HL-60 (cell line): ENCODE results near the gene BSND.

Experiments used
- CTCF ChIP-seq: IDR thresholded peaks from one replicate; pipeline ENCODE4 v1.5.1; 2011; ENCODE audit warnings: low read length, control low read depth, inconsistent platforms; ENCODE audit not compliant: insufficient read depth
- GABPA ChIP-seq: IDR thresholded peaks from 2 replicates; pipeline ENCODE4 v1.6.1; 2012; ENCODE audit warnings: low read depth
- POLR2AphosphoS5 ChIP-seq: IDR thresholded peaks from 2 replicates; pipeline ENCODE4 v1.6.1; 2012; ENCODE audit warnings: low read depth
- TF ChIP-seq, protein P1 (sequence below): IDR thresholded peaks from 2 replicates; pipeline ENCODE4 v1.6.1; 2012; ENCODE audit warnings: low read depth; ENCODE audit not compliant: insufficient replicate concordance

GRCh38 chr1:55000110-55001085, 1.7 kb downstream of the BSND start:
- TF ChIP-seq, protein P1, sequence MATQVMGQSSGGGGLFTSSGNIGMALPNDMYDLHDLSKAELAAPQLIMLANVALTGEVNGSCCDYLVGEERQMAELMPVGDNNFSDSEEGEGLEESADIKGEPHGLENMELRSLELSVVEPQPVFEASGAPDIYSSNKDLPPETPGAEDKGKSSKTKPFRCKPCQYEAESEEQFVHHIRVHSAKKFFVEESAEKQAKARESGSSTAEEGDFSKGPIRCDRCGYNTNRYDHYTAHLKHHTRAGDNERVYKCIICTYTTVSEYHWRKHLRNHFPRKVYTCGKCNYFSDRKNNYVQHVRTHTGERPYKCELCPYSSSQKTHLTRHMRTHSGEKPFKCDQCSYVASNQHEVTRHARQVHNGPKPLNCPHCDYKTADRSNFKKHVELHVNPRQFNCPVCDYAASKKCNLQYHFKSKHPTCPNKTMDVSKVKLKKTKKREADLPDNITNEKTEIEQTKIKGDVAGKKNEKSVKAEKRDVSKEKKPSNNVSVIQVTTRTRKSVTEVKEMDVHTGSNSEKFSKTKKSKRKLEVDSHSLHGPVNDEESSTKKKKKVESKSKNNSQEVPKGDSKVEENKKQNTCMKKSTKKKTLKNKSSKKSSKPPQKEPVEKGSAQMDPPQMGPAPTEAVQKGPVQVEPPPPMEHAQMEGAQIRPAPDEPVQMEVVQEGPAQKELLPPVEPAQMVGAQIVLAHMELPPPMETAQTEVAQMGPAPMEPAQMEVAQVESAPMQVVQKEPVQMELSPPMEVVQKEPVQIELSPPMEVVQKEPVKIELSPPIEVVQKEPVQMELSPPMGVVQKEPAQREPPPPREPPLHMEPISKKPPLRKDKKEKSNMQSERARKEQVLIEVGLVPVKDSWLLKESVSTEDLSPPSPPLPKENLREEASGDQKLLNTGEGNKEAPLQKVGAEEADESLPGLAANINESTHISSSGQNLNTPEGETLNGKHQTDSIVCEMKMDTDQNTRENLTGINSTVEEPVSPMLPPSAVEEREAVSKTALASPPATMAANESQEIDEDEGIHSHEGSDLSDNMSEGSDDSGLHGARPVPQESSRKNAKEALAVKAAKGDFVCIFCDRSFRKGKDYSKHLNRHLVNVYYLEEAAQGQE, result no peak
- TF ChIP-seq CTCF (no peak), POLR2AphosphoS5 (no peak), GABPA (no peak)
